RWPE1 (cell line): Measurements from ENCODE around the gene HOXA10.

ENCODE experiments used
- CTCF ChIA-PET: fragments of 350-600 bp; sonication (Branson Sonifier 250); formaldehyde crosslinking; extraction: SDS; loops from one replicate; lab custom pipeline; 2021; lab: Yijun Ruan, JAX
- POLR2A ChIA-PET: fragments of 400-600 bp; formaldehyde crosslinking; extraction: SDS; loops from one replicate; lab custom pipeline; 2020; ENCODE audit warnings: antibody characterized with exemption; ENCODE audit not compliant: low non-redundant PET; lab: Yijun Ruan, JAX
- DNase-seq: peaks from one replicate; pipeline ENCODE4 v3.0.0; 2012; ENCODE audit warnings: low spot score
- H3K27ac ChIP-seq: fragments of 450-650 bp; 2 replicates; pipeline ENCODE4 v1.5.1; 2017
- CTCF ChIP-seq: fragments of 450-650 bp; conservative IDR thresholded peaks from 2 replicates; pipeline ENCODE4 v1.5.1; 2017; ENCODE audit warnings: low read depth, mild to moderate bottlenecking

The HOXA10 gene

GRCh38 chr7:27175626-27176523 lies 1.8 kb upstream of the HOXA10 start:
- TF ChIP-seq CTCF, result no peak
- ChIA-PET CTCF (interaction anchor here (0.7 to 2.1 kb wide), 4 partner anchors 8 to 569 kb away, joined by 3 to 7 read pairs (median 3); partner anchors contain the start of gene HOXA11), POLR2A (no interaction called here)
- no peak for DNase-seq
- H3K27ac ChIP-seq, result peak overlapping the region; percentile 95

GRCh38 chr7:27174874-27175625 lies 930 bp upstream of the HOXA10 start:
- no peak for DNase-seq
- peak overlapping the region; percentile 95 for H3K27ac ChIP-seq
- POLR2A ChIA-PET, result no interaction called here
- CTCF ChIA-PET, result interaction anchor here (0.7 to 2.1 kb wide), 4 partner anchors 9 to 570 kb away, joined by 3 to 7 read pairs (median 5); no protein-coding TSS in a partner anchor
- no peak for TF ChIP-seq CTCF

- peak overlapping the region; percentile 95 for H3K27ac ChIP-seq
- POLR2A ChIA-PET, result no interaction called here
- no peak for TF ChIP-seq CTCF
- CTCF ChIA-PET, result interaction anchor here (0.8 to 1.9 kb wide), 3 partner anchors 9 to 22 kb away, joined by 4 to 7 read pairs (median 6); no protein-coding TSS in a partner anchor
- no peak for DNase-seq
Observed at GRCh38 chr7:27173511-27173955, 587 bp downstream of the HOXA10 start.

GRCh38 chr7:27172823-27173510 lies 1.2 kb downstream of the HOXA10 start:
- POLR2A ChIA-PET, result interaction anchor here (0.8 kb wide), 1 partner anchor 12 kb away, joined by 4 read pairs; the partner anchor contains the start of gene HOXA11
- H3K27ac ChIP-seq, result peak overlapping the region; percentile 95
- DNase-seq, result no peak
- CTCF ChIA-PET, result interaction anchor here (0.9 to 1.9 kb wide), 4 partner anchors 9 to 12 kb away, joined by 3 to 7 read pairs (median 6); no protein-coding TSS in a partner anchor
- no peak for TF ChIP-seq CTCF

GRCh38 chr7:27172315-27172774 lies 1.8 kb downstream of the HOXA10 start:
- POLR2A ChIA-PET, result interaction anchor here (0.8 kb wide), 1 partner anchor 12 kb away, joined by 4 read pairs; the partner anchor contains the start of gene HOXA11
- CTCF ChIA-PET, result interaction anchor here (0.9 to 1.2 kb wide), 5 partner anchors 9 to 30 kb away, joined by 3 to 6 read pairs (median 4); no protein-coding TSS in a partner anchor
- TF ChIP-seq CTCF, result no peak
- no peak for DNase-seq
- peak overlapping the region; percentile 95 for H3K27ac ChIP-seq
